GM18511 (cell line): ENCODE data around the gene BAHCC1.

Source experiments
- ATAC-seq: cut with Tn5 transposase; IDR thresholded peaks from one replicate; pipeline ENCODE4 v1.9.1; 2021; ENCODE audit warnings: mild to moderate bottlenecking, moderate library complexity; ENCODE audit not compliant: unreplicated experiment

Gene BAHCC1

DNA sequence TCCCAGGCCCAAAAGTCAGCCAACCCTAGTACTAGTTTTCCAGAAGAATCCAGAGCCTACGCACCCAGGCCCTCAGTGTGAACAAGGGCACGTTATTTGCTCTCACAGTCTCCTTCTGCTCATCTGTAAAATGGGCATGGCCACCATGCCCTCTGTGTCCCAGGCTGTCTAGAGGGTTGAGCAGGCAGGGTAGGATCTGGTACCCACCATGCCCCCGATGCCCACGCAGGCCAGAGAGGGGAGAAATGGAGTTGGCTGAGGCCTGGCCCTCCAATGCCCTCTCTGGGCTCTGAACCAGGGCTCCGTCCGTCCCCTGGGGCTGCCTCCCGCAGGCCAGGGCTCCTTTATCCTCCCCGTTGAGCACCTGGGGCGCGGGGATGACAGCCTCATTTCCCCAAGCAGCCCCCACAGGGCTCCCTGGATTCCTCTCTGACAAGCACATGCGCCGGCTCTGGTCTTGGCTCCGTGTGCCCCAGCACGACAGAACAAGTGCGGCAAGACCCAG is 9.1 kb upstream of the BAHCC1 start:
- ATAC-seq: no peak

DNA sequence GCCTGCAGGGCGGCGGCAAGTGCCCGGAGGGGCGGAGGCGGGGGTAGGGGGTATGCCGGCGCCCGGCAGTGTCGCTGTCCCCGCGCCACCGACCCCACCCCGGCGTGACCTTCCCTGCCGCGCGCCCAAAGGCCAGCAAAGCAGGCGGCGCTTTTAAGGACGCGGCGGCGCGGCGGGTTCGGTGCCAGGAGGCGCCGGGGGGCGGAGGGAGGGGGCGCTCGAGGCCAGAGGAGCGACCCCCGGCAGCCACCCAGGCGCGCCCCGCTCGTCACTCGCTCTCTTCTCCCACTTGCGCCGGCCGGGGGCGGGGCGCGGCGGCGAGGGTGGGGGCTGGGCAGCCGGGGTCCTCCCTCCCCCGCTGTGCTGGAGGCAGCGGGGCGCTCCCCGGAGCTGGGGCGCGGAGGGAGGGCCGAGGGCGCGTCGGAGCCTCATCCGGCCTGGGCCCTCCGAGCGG is 8.6 kb upstream of the BAHCC1 start:
- no peak for ATAC-seq

DNA sequence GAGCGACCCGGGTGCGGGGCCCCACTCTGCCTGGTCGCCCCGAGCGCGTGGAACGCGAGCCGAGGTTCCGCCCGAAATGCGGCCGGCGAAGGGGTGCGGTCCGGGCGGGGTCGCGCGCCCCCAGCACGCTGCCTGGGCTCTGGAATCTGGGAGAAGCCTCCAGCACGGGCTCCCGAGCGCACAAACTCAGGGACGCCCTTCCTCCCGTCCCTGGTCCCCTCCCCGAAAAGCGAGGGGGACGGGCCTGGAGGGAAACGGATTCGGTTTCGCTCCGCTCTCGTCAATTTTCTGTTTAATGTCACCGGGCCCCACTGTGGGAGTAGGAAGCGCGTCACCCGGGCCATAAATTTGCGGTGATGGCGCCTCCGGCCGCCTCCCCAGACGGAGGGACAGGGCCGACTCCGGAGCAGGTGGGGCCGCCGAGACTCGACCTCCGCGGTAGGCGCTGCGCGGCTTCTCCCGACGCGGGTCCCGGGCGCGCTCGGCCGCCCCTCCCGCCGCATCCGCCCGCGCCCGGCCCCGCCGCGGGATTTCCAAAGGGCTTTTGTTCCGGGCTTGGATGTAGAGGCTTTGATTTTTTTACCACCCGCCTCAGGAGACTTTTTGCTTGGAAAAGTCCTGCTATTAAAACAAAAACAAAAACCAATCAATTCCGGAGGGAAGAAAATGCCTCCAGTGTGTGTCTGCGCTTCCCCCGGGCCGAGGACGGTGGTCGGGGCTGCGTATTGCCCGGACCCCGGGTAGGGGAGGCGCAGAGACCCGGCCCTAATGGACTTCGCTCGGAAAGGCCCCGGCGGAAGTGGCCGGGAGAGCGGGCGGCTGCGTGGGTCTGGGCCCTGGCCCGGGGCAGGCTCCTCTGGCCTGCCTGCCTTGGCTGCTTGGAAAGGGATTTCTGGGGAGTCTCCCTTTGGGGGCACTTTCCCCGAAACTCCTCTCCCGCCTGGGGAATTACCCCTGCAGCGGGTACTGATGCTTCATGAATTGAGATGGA is 7.9 kb upstream of the BAHCC1 start:
- ATAC-seq: no peak

DNA sequence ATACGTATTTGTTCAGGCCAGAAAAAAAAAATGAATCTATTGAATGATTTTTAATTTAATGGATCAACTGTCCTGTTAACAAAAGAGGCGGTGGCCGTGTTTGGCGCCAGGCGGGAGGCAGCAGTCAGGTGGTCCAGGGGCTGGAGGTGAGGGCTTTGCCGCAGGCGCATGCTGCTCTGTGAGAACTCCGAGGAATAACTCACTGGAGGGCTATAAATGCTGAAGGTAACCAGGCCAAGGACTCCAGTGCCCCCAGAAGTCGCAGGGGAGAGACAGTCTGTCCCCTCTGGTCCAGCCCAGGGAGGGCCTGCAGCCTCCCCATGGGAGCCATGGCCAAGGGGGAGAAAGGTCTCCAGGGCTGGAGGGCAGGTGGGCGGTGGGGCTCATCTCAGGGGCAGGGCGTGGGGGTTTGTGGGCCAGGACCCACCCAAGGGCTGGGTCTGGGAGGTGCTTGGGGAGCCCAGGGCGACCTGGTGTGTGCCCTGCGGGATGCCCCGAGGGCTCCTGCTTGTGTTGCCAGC is 7.1 kb upstream of the BAHCC1 start:
- ATAC-seq: no peak

DNA sequence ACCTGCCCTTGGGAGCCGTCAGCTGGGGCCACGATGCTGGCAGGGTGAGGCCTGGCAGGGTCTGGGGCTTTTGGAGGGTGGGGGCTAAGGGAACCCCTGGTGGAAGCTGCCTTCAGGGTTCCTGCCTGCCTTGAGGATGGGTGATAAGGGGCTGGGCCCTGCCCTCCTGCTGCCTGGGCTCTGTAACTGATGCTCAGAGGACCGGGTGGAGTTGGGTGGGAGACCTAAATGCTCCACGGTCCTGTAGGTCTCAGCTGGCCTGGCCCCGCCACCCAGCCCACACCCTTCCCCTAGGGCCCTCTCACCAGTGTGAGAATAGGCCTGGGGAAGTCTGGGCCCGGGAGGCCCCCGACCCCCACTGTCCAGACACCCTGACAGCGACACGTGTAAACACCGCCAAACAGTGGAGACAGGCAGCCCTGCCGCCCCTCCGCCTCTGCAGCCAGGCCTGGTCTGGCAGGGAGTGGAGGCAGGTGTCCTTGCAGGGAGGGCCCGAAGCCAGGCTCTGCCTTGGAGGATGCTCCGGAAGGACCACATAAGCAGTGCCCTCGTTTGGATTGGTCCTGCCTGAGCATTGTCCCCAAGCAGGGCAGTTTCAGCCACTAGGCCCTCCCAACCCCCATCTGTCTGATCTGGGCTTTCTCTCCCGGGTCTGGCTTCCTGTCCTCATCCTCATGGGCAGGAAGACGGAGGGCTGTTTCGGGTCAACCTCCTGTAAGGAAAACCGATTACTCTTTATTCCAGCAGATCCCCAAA is 6.5 kb upstream of the BAHCC1 start:
- ATAC-seq: no peak

DNA sequence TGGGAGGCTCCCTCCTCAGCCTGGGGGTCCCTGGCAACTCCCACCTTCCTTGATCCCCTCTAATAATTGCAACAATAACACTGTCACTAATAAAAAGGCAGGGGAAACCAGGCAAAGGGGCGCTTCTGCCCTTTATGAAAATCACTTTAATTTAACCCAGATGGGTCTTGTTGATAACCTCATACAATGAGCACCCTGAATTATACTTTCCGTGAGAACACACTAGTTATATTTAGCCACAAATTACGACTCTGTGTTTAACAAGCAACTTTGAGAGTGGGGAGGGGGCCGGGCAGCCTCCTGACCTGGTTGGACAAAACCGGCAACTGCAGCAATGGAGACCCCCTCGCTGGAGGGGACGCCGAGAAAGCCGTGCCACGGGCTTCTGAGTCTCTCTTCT is 5.7 kb upstream of the BAHCC1 start:
- ATAC-seq: no peak

DNA sequence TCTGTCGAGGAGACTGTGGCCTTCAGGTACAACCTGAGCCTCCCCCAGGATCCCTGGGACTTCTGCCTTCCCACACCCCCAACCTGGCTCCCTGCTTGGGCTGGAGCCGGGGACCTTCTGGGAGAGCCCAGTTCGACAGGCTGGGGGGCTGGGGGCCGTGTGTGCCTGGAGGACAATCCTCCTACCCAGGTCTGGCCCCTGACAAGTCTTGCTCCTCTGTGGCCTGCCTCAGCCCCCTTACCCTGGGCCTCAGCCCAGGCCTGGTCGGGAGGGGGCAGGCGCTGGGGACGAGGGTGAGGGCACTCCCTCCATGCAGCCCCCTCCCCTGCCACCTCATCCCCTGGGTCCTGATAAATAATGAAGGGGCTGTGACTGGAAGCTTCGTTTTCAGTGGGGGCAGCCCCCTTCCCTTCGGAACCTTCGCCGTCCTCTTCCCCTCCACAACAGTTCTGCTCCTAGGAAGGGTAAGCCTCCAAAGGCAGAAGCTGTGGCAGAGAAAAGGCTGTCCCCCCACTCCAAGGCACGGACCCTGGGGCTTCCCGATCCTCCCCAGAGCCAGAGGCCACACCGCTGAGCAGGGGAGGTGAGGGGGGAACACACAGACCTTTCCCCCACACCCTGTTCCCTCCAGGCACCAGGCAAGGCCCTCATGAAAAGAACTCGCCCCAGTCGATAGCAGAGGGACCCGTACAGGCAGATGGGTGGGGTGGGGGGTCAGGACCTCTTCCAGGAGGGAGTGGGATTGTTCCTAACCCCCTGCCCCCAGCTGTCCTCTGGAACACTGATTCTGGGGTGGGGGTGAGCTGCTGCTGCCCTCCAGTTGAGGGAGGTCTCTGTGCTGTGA is 5.0 kb upstream of the BAHCC1 start:
- ATAC-seq: no peak

DNA sequence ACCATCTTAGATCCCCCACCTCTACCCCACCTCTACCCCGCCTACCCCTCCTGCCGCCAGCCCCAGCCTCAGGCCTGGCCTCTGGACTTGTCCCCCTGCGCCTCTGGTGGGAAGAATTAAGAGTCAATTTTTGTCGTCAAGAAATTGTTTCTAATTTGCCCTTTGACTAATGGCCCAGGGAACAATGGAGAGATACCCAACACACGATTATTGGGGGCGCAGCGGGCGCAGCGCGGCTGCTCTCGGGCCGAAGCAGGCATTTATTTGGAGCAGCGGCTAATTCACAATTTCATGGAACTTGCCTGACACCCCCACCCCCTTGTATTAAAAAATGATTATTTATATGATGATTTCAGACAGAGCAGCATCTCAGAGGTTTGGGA is 4.4 kb upstream of the BAHCC1 start:
- ATAC-seq: no peak

DNA sequence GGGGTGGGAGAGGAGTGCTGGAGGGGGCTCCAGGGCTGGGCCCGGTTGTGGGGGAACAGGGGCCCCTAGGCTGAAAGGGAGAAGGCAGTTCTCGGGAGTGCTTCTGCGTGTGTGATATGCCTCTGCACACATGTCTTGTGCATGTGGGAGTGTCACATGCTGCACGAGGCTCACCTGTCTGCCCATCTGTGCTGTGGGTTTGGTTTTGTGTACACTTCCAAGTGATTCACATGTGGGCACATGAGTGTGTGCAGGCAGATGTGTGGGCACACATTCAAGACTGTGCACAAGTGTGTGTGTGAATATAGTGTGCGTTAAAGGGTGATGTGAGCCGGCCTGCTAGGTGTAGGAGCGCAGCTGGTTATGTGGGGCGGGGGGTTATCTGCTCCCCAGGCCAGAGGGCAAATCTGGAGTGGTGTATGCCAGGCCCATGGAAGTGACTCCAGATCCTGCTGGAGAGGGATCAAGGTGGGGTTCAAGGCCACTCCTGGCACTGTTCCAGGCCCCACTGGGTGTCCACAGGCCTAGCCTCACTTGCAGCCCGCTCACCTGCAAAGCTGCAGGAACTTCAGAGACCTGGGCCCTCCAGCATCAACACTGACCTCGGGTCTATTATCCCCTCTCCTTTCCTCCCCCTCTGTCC is 3.8 kb upstream of the BAHCC1 start:
- no peak for ATAC-seq

DNA sequence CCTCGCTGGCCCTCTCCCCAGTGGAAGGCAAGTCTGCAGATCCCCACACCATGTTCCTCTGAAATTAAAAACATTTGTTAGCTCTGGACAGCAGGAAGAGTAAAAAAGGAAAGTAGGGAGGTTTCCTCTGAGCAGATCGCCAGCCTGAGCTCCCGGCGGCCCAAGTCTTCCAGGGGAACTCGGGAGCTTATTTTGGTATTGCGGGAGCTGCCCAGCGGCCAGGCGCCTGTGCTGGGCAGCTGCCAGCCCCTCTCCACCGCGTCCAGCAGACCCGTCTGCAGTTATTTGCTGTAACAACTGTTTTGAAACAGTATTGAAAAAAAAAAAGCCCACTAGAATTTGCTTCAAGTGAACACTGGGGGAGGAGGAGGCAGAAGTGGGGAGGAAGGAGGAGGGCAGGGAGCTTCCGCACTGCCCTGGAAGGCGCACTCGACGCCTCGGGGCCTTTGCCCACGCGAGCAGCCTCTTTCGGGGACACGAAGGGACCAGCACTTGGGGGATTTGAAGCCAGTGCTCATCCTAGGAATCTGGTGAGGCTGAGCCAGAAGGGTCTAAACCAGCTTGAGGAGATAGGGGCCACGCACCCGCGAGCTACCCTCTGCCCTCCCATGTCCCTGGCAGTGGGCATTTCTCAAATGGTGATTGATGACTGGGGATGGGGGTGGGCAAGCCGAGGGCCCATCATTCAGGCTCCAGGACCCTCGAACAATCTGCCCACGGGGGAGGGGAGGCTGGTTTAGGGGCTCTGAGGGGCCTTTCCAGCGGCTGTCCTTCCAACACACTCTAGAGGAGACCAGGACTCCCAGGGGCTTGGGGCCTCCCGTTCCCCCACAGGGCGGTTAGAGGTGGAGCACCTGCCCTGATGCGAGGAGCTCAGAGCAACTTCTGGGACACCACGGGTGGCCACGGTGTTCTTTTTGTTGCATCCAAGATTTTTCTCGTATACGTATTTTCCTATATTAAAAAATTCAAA is 3.0 kb upstream of the BAHCC1 start:
- no peak for ATAC-seq

DNA sequence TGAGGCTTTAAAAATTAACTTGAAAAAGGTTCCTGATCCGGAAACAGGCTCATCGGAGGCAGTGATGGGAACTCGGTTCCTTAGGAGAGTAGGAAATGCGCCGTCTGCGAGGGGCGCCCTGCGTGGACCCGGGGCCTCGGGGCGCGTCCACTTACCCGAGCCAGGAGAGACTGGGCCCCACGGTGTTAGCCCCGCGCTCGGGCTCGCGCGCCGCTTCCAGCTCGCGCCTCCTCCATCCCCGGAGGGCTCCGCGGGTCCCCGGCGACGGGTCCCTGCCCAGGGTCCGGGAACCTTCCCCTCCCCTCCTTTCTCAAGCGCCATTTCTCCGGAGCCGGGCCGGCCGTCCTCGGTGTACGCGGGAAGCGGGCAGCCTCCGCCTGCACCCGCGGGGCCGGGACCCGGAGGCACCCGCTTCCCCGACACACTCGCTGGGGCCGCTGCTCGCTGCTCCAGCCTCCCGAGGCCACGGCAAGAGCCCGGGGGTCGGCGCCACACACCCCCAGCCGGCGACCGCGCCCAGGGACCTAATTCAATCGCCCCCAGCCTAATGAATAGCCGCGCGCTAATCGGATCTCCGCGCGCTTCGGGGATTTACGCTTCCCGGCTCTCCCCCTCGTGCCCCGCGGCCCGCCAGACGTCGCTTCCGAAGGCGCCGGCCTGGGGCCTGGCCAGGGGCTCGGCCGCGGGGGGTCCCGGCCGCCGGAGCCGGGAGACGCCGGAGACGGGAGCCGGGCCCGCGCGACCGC is 2.2 kb upstream of the BAHCC1 start:
- no peak for ATAC-seq

DNA sequence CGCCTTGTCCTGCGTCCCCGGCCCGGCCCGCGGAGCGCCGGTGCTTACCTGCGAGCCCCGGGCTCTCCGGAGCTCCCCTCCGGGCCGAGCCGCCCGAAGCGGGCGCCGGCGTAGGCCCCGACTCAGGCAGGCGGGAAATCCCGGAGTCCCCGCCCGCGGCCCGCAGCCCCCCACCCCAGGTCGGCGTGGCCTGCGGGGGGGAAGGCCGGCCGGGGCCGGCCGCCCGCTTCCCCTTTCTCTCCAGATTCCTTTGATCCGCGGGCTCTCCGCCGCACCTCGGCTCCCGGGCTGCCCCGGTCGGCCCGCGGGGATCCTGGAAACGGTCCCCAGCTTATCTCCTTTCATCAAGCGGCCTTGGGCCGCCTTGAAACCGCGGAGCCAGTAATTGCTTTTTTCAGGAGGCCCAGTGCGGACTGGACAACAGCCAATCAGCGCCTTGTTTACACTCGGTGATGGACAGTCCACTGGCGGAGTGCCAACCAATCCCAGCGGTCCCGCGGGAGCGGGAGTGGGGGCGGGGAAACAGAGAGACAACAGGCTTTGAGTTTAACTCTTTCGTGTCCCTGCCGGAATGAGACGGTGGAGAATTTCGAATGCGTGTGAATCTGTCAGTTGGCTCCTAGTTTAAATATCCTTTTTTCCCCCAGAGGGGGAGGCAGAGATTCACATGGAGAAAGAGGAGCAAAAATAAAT is 1.4 kb upstream of the BAHCC1 start:
- no peak for ATAC-seq

DNA sequence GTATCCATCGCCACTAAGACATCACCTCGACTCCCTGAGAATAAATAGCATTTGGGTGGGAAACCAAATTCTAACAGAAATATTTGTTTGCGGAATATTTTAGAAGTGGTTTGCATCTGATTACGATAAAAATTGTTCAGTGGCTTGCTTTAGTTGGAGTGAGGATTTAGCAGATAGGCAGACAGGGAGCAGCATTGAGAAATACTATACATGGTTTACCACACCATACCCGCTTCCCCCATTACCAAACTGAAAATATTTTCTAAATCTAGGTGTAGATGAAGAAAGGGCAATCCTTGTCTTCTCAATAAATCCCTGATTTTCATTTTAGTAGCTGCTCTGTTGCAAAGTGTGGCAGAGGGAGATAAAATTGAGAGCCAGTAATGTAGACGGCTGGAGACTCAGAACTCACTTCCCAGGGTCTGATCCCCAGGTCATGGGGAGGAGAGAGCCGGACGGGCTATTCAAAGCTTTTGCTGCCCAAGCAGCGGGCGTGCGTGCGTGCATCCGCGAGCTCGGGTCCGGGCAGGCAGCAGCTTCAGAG is 808 bp upstream of the BAHCC1 start:
- no peak for ATAC-seq

DNA sequence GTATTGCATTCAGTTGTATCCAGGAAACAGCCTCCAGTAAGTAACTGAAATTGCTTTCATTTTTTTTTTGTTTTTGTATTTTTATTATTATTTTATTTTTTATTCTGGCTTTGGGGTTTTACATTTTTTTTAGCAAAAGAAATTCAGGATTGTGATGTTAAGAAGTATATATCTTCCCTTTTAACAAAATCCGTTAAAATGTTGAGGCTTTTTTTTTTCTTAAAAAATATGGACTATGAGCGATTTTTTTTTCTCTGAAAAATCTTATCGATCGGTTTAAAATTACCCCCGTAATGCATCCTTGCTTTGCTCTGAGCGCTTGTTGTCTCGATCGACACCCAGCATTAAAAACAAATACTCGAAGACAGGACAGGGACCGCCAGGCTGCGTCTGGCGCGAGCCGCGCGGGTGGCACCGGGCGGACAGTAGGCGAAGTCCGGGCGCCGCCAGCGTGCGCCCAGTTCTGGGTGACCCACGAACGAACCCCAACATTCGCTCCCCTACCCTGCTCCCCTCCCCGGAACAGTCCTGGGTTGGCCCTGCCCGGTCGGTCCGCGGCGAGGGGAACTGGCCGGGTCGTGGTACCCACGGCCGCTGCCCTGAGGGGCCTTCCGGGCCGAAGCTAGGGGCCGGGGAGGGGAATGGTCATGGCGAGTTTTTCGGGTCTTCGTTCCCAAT is 482 bp downstream of the BAHCC1 start:
- no peak for ATAC-seq

DNA sequence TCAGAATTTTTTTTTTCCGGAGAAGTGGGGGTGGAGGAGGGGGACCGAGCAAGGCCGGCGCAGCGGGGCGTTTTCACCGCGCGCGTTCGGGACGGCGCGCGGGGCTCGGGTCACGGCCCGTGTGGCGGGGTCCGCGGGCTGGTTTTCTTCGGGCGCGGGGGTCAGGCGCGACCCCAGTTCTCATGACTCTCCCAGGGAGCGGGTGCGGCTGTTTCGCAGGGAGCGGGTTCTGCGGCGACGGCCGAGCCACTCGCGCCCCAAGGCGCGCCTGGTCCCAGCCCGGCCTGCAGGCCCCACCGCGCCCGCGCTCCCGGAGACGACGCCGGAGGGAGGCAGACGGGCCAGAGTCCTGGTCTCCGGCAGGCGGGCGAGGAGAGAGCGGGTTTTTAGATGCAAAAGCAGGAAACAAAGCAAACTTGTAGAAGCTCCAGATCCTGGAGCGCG is 1.0 kb downstream of the BAHCC1 start:
- no peak for ATAC-seq

DNA sequence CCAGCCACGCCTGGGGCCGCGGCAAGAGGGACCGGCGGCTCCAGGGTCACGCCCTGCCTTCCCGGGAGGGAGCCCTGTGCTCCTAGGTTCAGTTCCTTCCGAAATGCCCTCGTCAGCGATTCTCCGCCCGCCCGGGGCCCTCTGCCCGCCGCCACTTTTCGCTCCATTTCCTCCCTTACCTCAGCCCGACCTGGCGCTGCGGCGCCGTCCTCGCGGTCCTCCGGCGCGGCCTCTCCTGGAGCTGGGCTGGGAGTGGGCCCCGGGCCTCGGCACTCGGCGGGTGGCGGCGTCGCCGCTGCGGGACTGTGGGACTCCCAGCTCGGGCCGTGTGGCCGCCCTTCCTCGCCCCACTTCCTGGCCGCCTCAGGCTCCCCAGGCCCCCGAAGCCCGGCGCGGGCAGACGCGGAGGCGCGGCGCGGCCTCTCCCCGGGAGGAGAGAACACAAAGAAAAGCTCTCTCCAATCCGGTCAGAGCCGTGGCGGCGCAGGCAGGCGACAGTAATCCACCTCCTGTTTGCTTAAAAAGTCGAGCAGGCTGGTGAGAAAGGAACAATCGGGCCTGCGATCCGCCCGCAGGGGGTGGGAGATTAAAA is 1.6 kb downstream of the BAHCC1 start:
- no peak for ATAC-seq
